Keratinocyte (primary cell): ENCODE data around the gene SERTAD4. TPM values are rescaled to one million over a fixed set of nuclear protein-coding genes. Genes with fewer than 3 reads are reported as not detected.
A peak's percentile ranks its signal among the peaks of the same experiment; 100 is the strongest.

ENCODE experiments used
- DNase-seq: peaks from one replicate; pipeline ENCODE4 v3.0.0-alpha.2; 2011; ENCODE audit warnings: low read depth, missing footprints, low spot score
- FAIRE-seq: peaks from 2 replicates; lab custom pipeline; 2011; peaks lifted over from hg19 to GRCh38; lab: Jason Lieb, UNC
- H2AFZ ChIP-seq: 2 replicates; pipeline ENCODE4 v1.6.0; 2012; ENCODE audit warnings: low read length, control low read depth, inconsistent platforms; ENCODE audit not compliant: control insufficient read depth
- H3K27ac ChIP-seq: 2 replicates; pipeline ENCODE4 v1.5.1; 2011; ENCODE audit warnings: low read length; ENCODE audit not compliant: control insufficient read depth, insufficient read depth
- H3K27me3 ChIP-seq: 3 replicates; pipeline ENCODE4 v1.6.0; 2011; ENCODE audit warnings: low read length; ENCODE audit not compliant: control insufficient read depth, insufficient read depth; ENCODE audit errors: extremely low read depth
- H3K36me3 ChIP-seq, 2 experiments: 2 replicates in 1 of 2; 3 replicates in 1 of 2; pipeline ENCODE4 v1.5.1; 2011; ENCODE audit warnings: low read length in 2 of 2, mild to moderate bottlenecking in 1 of 2; ENCODE audit not compliant: control insufficient read depth in 2 of 2, insufficient read depth in 2 of 2; ENCODE audit errors: extremely low read depth in 1 of 2
- H3K4me1 ChIP-seq: 3 replicates; pipeline ENCODE4 v1.5.1; 2011; ENCODE audit warnings: low read length; ENCODE audit not compliant: control insufficient read depth, insufficient read depth; ENCODE audit errors: extremely low read depth
- H3K4me2 ChIP-seq: 3 replicates; pipeline ENCODE4 v1.6.0; 2011; ENCODE audit warnings: low read depth, low read length; ENCODE audit not compliant: control insufficient read depth, insufficient read depth; ENCODE audit errors: extremely low read depth
- H3K4me3 ChIP-seq, 3 experiments: fragments of 200-600 bp in 1 of 3; sonication (generic) in 1 of 3; 2 replicates in 2 of 3; 3 replicates in 1 of 3; pipeline ENCODE4 v1.5.1; 2011 to 2016; ENCODE audit warnings: low read length in 3 of 3, mild to moderate bottlenecking in 3 of 3, control low read depth in 2 of 3, inconsistent platforms in 1 of 3, low read depth in 1 of 3, mixed read lengths in 1 of 3, mixed run types in 1 of 3, moderate library complexity in 1 of 3; ENCODE audit not compliant: control insufficient read depth in 2 of 3, insufficient read depth in 2 of 3; ENCODE audit errors: extremely low read depth in 1 of 3
- H3K79me2 ChIP-seq: 2 replicates; pipeline ENCODE4 v1.6.0; 2012; ENCODE audit warnings: low read length; ENCODE audit not compliant: control insufficient read depth, insufficient read depth
- H3K9ac ChIP-seq: 3 replicates; pipeline ENCODE4 v1.6.0; 2011; ENCODE audit warnings: low read length; ENCODE audit not compliant: control insufficient read depth, insufficient read depth; ENCODE audit errors: extremely low read depth
- H3K9me1 ChIP-seq: 3 replicates; pipeline ENCODE4 v1.6.0; 2011; ENCODE audit warnings: low read length; ENCODE audit not compliant: control insufficient read depth, insufficient read depth; ENCODE audit errors: extremely low read depth
- H3K9me3 ChIP-seq: 2 replicates; pipeline ENCODE4 v1.5.1; 2012; ENCODE audit warnings: low read depth, low read length; ENCODE audit not compliant: control insufficient read depth
- H4K20me1 ChIP-seq: 3 replicates; pipeline ENCODE4 v1.6.0; 2011; ENCODE audit warnings: low read length; ENCODE audit not compliant: control insufficient read depth, insufficient read depth; ENCODE audit errors: extremely low read depth
- CTCF ChIP-seq, 3 experiments: IDR thresholded peaks in 1 of 3; conservative IDR thresholded peaks in 1 of 3; optimal IDR thresholded peaks in 1 of 3; 2 replicates in 2 of 3; 3 replicates in 1 of 3; pipeline versions ENCODE3 to v1.5.1; 2011; ENCODE audit warnings: low read length in 3 of 3, mild to moderate bottlenecking in 3 of 3, moderate library complexity in 2 of 3, control low read depth in 1 of 3, inconsistent platforms in 1 of 3; ENCODE audit not compliant: insufficient read depth in 2 of 3; ENCODE audit errors: extremely low read depth in 1 of 3
- EZH2 ChIP-seq: IDR thresholded peaks from one replicate; pipeline ENCODE4 v1.6.1; 2012; ENCODE audit warnings: inconsistent platforms, mild to moderate bottlenecking, low read length, moderate library complexity
- dilution Hi-C: fragments of 300-500 bp; cut with MboI; formaldehyde crosslinking; loops from one replicate; pipeline ENCODE4 v1.7.0; 2020; ENCODE audit warnings: low sequenced_read_pairs; ENCODE audit not compliant: extremely low pct_ligation_motif_present
- polyA plus RNA-seq, 5 experiments: library from polyadenylated mRNA; depleted of rRNA in 3 of 5; stranded (reverse) in 3 of 5; stranded (forward) in 1 of 5; unstranded in 1 of 5; fragments of >200 nt; gene quantifications; 1 replicate in 1 of 5; 2 replicates in 3 of 5; 3 replicates in 1 of 5; pipeline versions ENCODE4 v1.2.1 to v1.2.3, GENCODE V29; 2011 to 2012; ENCODE audit warnings: missing spikeins in 2 of 5, low read depth in 1 of 5, low replicate concordance in 1 of 5

Gene SERTAD4
- polyA plus RNA-seq, 1 donor (not counting 4 experiments of a cell fraction or from before 2014, with no cell fraction given) = 3.4 TPM

- Histone ChIP-seq H3K9me1 (no peaks in the 10 kb centered on the region), H3K4me3 (no peak overlapping the region), H3K4me1 (peaks cover 22% of the 10 kb centered on the region), H4K20me1 (no peaks in the 10 kb centered on the region), H3K4me2 (no peak overlapping the region), H3K36me3 (peaks cover 0 to 6% of the 10 kb centered on the region in 2 experiments), H3K9me3 (no peaks in the 10 kb centered on the region), H3K27ac (no peak overlapping the region), H3K9ac (no peak overlapping the region), H3K27me3 (no peaks in the 10 kb centered on the region), H2AFZ (no peak overlapping the region), H3K79me2 (no peaks in the 10 kb centered on the region)
- dilution Hi-C loops = no loop called here
- FAIRE-seq = peak; percentile 62
- no peak for DNase-seq
- TF ChIP-seq CTCF (optimal IDR thresholded peaks at IDR 0.05 in 1 of 3, IDR thresholded peaks at IDR 0.05 in 1 of 3, conservative IDR thresholded peaks at IDR 0.05 in 1 of 3; ENCODE audit: extremely low read depth in 1 of 3, insufficient read depth in 2 of 3, low read length in 3 of 3) (no peak), EZH2 (no peak)
These were observed 3.8 kb downstream of the SERTAD4 start for GRCh38 chr1:210236386-210236839.

DNA sequence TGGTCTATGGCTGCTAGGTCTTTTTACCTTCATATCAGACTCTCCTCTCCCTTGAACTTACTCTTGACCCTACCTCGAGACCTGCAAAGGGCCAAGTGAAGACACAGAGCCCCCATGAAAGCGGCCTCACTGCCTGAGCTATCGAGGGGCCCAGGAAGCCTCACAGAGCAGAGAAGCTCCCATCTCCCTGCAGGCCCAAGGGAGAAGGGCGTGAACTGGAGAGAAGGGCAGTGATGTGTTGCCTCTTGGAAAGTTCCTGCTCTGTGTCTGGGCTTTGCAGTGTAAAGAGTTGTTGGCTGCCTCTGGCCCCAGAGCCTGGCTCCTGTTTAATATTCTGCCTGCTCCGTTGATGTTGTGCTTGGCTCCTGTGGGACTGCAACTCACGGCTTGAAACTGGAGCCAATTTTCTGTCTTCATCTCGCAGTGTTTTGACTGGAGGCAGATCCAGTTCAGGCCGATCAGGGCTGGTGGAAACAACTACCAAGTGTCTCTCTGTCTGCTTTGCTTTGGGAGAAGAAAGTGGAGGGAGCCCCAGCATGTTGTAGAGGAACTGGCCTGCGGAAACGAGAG, 4.3 kb downstream of the SERTAD4 start:
- no peak overlapping the region for H3K27ac ChIP-seq
- peak; percentile 62 for FAIRE-seq

More for the DNA sequence above, 4.3 kb downstream of the SERTAD4 start:
- Histone ChIP-seq H3K27me3 (no peaks in the 10 kb centered on the region), H4K20me1 (no peaks in the 10 kb centered on the region), H2AFZ (peak overlapping the region; percentile 38), H3K4me3 (no peak overlapping the region), H3K79me2 (no peaks in the 10 kb centered on the region), H3K9me3 (no peaks in the 10 kb centered on the region), H3K36me3 (peaks cover 0 to 6% of the 10 kb centered on the region in 2 experiments), H3K4me2 (peak overlapping the region; percentile 27), H3K4me1 (peaks cover 19% of the 10 kb centered on the region), H3K9me1 (no peaks in the 10 kb centered on the region), H3K9ac (no peak overlapping the region)
- no peak for TF ChIP-seq EZH2
- TF ChIP-seq CTCF (optimal IDR thresholded peaks at IDR 0.05 in 1 of 3, IDR thresholded peaks at IDR 0.05 in 1 of 3, conservative IDR thresholded peaks at IDR 0.05 in 1 of 3; ENCODE audit: extremely low read depth in 1 of 3, insufficient read depth in 2 of 3, low read length in 3 of 3) = no peak
- DNase-seq = no peak
- dilution Hi-C loops = no loop called here
